NCI-H146 treated with DMSO at 0.1 percent for 48 hours (cell line): ENCODE data around the gene MYO5A.
"Not testable (repeated sequence)": the region's sequence is repeated elsewhere in the genome, so short reads cannot be mapped to it uniquely, and the experiment has no call there.

Source experiments
- DNase-seq: peaks from one replicate; lab custom pipeline; 2025; ENCODE audit not compliant: unreplicated experiment; lab: John Stamatoyannopoulos, UW

The MYO5A gene

GRCh38 chr15:52509500-52510245 lies 19.0 kb downstream of the MYO5A start:
- DNase-seq = no peak

DNA sequence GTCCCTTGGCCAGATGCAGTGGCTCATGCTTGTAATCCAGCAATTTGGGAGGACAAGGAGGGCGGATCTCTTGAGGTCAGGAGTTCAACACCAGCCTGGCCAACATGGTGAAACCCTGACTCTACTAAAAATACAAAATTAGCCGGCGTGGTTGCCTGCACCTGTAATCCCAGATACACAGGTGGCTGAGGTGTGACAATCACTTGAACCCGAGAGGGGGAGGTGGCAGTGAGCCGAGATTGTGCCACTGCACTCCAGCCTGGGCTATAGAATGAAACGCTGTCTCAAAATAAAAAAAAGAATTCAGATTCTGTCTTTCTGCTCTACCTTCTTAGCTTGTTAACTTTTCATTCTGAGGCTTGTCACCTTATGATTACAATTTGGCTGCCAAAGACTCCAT lies 22.1 kb downstream of the MYO5A start:
- no peak for DNase-seq

- no peak for DNase-seq
Observed at GRCh38 chr15:52505151-52505550, 23.5 kb downstream of the MYO5A start.

GRCh38 chr15:52503788-52504496 lies 24.7 kb downstream of the MYO5A start:
- no peak for DNase-seq

- no peak for DNase-seq
Observed at GRCh38 chr15:52502608-52503007, 26.1 kb downstream of the MYO5A start.

GRCh38 chr15:52499506-52499905 lies 29.2 kb downstream of the MYO5A start:
- no peak for DNase-seq

DNA sequence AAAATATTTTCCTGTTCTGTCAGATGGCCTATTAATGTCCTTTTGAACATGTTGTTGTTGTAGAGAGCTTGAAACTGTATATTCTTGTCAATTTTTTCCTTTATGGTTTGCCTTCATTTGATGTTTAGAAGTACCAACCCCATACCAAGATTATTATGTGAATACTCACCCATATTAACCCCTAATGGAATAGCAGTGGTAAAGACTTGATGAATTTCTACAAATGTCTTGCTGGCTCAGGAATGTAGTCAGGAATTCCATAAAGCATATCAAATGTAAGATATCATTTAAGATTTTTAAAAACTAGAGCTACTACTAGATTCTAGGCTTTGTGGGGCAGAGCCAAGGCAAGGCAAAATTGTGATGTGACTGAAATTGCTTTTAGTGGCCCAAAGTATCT lies 30.0 kb downstream of the MYO5A start:
- no peak for DNase-seq

- no peak for DNase-seq
Observed at GRCh38 chr15:52496776-52497470, 31.8 kb downstream of the MYO5A start.

GRCh38 chr15:52496175-52496574 lies 32.5 kb downstream of the MYO5A start:
- DNase-seq = no peak

DNA sequence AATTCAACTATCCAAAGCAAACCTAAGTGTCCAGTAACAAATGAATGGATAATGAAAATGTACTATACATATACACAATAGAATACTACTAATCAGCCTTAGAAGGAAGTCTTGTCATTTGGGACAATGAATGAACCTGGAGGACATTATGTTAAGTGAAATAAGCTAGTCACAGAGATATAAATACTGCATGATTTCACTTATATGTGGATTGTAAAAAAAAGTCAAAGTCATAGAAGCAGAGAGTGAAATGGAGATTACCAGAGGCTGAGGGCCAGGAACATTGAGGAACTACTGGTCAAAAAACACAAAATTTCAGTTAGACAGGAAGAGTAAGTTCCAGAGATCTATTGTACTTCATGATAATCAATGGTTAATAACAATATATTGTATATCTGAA lies 33.6 kb downstream of the MYO5A start:
- no peak for DNase-seq

- no peak for DNase-seq
Observed at GRCh38 chr15:52493968-52494367, 34.7 kb downstream of the MYO5A start.

DNA sequence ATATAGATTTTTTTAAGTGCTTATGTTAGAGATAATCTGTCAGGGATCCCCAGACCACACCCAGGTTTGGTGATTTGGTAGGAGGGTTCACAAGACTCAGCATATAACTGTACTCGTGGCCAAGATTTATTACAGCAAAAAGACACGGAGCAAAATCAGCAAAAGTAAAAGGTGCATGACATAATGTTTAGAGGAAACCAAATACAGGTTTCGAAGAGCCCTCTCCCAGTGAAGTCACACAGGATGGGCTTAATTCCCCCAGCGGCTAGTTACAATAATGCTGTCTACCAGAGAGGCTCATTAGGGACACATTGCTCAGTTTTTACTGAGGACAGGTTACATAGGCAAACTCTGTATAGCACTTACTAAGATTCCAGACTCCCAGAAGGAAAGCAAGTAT lies 36.5 kb downstream of the MYO5A start:
- DNase-seq = no peak

DNA sequence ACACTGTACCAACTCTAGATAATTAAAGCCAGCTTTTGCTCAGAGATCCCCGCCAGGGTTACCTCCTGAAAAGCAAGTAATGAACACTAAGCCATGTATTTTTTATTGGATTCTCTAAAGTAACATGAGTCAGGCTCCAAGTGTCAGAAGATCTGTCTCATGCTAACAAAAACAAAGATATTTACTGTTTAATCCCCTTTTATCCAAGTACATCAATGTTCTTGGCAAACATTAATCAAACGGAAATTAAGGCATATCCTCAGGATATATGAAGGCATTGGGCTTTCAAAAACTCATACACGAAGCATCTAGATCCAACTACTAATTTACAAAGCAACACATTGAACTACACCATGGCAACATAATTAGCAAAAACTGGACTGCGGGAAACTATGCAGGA lies 37.2 kb downstream of the MYO5A start:
- no peak for DNase-seq

GRCh38 chr15:52489430-52489829 lies 39.2 kb downstream of the MYO5A start:
- not testable (repeated sequence) for DNase-seq

- DNase-seq = no peak
Observed at GRCh38 chr15:52488830-52489229, 39.9 kb downstream of the MYO5A start.

DNA sequence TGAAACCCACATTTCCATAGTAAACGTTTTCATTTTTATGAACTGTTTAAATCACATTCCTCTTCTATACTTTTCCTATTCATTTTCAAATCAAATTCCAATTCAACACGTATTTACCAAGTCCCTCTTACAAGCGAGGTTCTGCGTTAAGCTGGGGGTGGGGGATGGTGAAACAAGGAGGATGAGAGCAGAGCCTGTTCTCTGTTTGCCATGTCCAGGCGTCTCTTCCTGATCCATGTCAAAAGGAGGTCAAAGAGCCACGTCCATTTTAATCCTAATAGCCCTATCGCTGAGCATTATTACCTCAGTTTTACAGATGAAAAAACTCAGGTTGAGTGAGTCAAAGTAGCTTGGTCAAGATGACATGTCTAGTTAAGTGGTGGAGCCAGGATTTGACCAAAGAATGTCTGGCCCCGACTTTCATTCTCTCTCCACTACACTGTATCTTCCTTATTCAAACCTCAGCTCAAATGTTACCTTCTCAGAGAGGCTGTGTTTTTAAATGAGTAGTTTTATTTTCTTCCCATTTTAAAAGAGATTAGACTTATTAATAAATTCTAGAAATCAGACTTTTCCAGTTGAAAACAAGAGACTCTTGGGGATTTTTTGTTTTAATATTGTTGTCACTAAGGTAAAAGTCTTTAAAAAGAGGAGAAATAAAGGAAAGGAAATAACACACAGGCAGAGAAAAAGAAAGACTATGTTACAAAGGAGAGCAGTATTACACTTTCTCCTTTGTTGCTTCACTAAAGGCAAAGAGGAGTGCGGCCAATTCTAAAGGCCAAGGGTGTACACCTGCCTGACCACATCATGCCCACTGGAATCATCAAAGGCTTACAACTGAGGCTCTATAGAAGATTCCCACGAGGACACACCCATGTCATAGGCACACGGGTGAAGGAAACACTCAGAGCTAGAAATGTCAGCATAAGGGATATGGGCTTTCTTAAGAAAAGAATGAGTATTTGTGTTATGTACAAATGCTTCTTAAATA lies 42.4 kb downstream of the MYO5A start:
- DNase-seq = no peak

DNA sequence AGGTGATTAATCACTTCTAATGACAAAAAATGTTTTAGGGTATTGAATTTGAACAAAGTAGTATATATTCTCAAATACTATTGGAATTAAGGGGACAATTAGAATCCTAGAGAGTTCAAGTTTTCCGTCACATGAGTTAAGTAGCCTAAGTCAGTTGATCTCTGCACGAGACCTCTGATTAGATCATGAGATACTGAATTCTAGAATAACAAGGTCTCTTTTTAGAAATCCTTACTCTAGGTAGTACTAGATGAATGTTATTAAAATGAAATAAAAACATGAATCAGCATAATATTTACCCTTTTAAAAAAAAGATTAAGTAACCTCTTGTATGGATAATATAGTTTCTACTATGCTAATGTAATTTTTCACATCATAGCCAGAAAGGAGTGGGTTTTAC lies 43.4 kb downstream of the MYO5A start:
- DNase-seq = no peak

DNA sequence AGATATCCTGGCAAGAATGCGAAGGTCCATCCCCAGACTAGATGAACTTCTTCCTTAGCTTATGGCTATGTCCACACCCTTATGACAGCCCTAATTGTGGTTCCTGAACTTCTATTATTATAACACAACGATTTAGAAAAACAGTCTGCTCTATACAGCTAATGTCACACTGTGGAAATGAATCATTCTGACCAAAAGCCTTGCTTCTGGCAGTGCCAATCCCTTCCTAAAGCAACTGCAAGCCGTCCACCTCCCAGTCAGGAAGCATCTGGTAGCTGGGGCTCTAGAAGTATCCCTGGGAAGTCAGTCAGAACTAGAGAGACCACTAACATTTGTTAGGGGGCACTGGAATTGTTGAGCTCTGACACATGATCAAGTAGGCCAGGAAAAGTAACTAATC lies 45.0 kb downstream of the MYO5A start:
- DNase-seq = no peak

DNA sequence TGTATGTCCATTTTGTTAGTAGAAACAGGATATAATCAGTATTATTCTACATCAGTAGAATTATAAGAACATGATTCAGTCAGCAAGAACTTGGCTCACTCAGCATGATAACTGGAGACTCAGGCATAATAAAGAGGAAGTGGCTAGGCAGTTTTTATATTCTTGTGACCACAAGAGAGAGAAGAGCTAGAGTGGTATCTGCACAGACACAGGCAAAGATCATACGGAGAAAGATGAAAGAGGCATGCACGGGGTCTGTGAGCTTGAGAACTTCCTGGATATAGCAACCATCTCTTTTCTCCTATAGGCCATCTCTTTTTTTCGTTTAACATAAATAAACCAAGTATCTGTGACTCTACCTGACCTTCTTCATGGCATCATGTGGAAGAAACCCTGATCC lies 46.8 kb downstream of the MYO5A start:
- no peak for DNase-seq

DNA sequence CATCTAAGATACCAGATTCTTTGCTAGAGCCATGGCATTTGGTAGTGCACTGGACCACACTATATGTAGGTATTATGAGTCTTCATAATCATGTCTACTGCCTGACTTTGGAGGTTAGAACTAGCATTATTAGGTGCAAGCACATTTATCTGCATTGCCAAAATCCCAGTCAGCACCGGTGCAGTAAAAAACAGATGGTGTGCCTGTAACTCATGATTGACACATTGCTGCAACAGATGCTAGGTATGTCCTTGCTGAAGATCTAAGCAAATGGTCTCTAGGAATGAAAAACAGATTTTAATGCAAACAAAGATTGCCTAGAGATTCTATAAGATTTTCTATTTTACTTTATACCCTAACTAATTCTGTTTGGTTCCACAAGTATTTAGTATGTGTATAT lies 47.7 kb downstream of the MYO5A start:
- DNase-seq = no peak

- no peak for DNase-seq
Observed at GRCh38 chr15:52466716-52467115, 62.0 kb downstream of the MYO5A start.
